GM23338 (cell line): ENCODE results near the gene TSPAN7. TPM values are rescaled to one million over a fixed set of nuclear protein-coding genes. Genes with fewer than 3 reads are reported as not detected.

Experiments
- ATAC-seq: fragments of 200-7000 bp; cut with Tn5 transposase; 3 replicates; pipeline ENCODE4 v1.9.1; 2020
- DNase-seq: peaks from one replicate; pipeline ENCODE4 v3.0.0-alpha.2; 2015; ENCODE audit warnings: low spot score
- H2AFZ ChIP-seq: fragments of 200-600 bp; sonication (generic); 2 replicates; pipeline ENCODE4 v1.8.0; 2016; ENCODE audit warnings: antibody characterized with exemption, mild to moderate bottlenecking, moderate library complexity
- H3F3A ChIP-seq: fragments of 200-600 bp; sonication (generic); replicated peaks from 2 replicates; pipeline ENCODE4 v1.8.0; 2017; ENCODE audit warnings: antibody characterized with exemption, mixed run types, low read depth
- H3K27ac ChIP-seq: fragments of 200-600 bp; sonication (generic); 2 replicates; pipeline ENCODE4 v1.6.1; 2016; ENCODE audit warnings: low read depth
- H3K27me3 ChIP-seq: fragments of 200-600 bp; sonication (generic); 2 replicates; pipeline ENCODE4 v1.8.0; 2016; ENCODE audit warnings: mild to moderate bottlenecking, mixed run types, moderate library complexity; ENCODE audit not compliant: insufficient read depth
- H3K36me3 ChIP-seq: fragments of 200-600 bp; sonication (generic); 2 replicates; pipeline ENCODE4 v1.8.0; 2016; ENCODE audit warnings: mild to moderate bottlenecking; ENCODE audit not compliant: insufficient read depth
- H3K4me1 ChIP-seq: fragments of 200-600 bp; sonication (generic); 2 replicates; pipeline ENCODE4 v1.8.0; 2016; ENCODE audit warnings: mild to moderate bottlenecking, moderate library complexity; ENCODE audit not compliant: insufficient read depth
- H3K4me2 ChIP-seq: fragments of 200-600 bp; sonication (generic); 2 replicates; pipeline ENCODE4 v1.7.1; 2017; ENCODE audit warnings: mixed run types
- H3K4me3 ChIP-seq: fragments of 200-600 bp; sonication (generic); 2 replicates; pipeline ENCODE4 v1.6.1; 2016; ENCODE audit warnings: mixed run types
- H3K79me2 ChIP-seq: fragments of 200-600 bp; sonication (generic); replicated peaks from 2 replicates; pipeline ENCODE4 v1.8.0; 2017; ENCODE audit warnings: mild to moderate bottlenecking; ENCODE audit not compliant: insufficient read depth
- H3K9me2 ChIP-seq: fragments of 200-600 bp; sonication (generic); 2 replicates; pipeline ENCODE4 v1.8.0; 2017; ENCODE audit not compliant: insufficient read depth
- H4K20me1 ChIP-seq: fragments of 200-600 bp; sonication (generic); replicated peaks from 2 replicates; pipeline ENCODE4 v1.8.0; 2017; ENCODE audit warnings: mild to moderate bottlenecking; ENCODE audit not compliant: insufficient read depth
- H3K27ac Mint-ChIP-seq: 2 replicates; pipeline ENCODE4 v1.8.0; 2020; ENCODE audit warnings: inconsistent platforms, mild to moderate bottlenecking, moderate library complexity, mixed read lengths
- H3K27me3 Mint-ChIP-seq: 3 replicates; pipeline ENCODE4 v1.8.0; 2022; ENCODE audit warnings: low read depth, mild to moderate bottlenecking, moderate library complexity, mixed read lengths, inconsistent platforms; ENCODE audit not compliant: insufficient read depth, poor library complexity
- H3K36me3 Mint-ChIP-seq: 3 replicates; pipeline ENCODE4 v1.8.0; 2021; ENCODE audit warnings: low read depth, mild to moderate bottlenecking, inconsistent platforms, moderate library complexity, mixed read lengths
- H3K4me1 Mint-ChIP-seq: 3 replicates; pipeline ENCODE4 v1.8.0; 2020; ENCODE audit warnings: mild to moderate bottlenecking, inconsistent platforms, mixed read lengths
- H3K4me3 Mint-ChIP-seq: 3 replicates; pipeline ENCODE4 v1.8.0; 2021; ENCODE audit warnings: moderate library complexity, mild to moderate bottlenecking, inconsistent platforms, mixed read lengths
- H3K9me3 Mint-ChIP-seq: 3 replicates; pipeline ENCODE4 v1.8.0; 2020; ENCODE audit warnings: moderate library complexity, mild to moderate bottlenecking, inconsistent platforms, mixed read lengths
- CREB1 ChIP-seq: fragments of 250-450 bp; sonication (Bioruptor Pico); IDR thresholded peaks from 2 replicates; pipeline ENCODE4 v1.5.0; 2020; ENCODE audit warnings: low read depth, mild to moderate bottlenecking, moderate library complexity
- CTCF ChIP-seq, 2 experiments: fragments of 200-600 bp in 1 of 2; sonication (generic) in 1 of 2; conservative IDR thresholded peaks; 2 replicates each; pipeline versions ENCODE4 v1.5.1 to v1.6.1; 2016 to 2017; ENCODE audit warnings: antibody characterized with exemption in 2 of 2, low read depth in 2 of 2, mild to moderate bottlenecking in 2 of 2, moderate library complexity in 1 of 2
- ETS1 ChIP-seq: IDR thresholded peaks from 2 replicates; pipeline ENCODE4 v1.6.1; 2016; ENCODE audit warnings: antibody characterized with exemption
- EZH2 ChIP-seq: fragments of 200-600 bp; sonication (generic); IDR thresholded peaks from one replicate; pipeline ENCODE4 v1.8.0; 2017; ENCODE audit warnings: antibody characterized with exemption, mild to moderate bottlenecking, low read depth; ENCODE audit not compliant: unreplicated experiment
- EZH2phosphoT487 ChIP-seq: fragments of 200-600 bp; sonication (generic); IDR thresholded peaks from one replicate; pipeline ENCODE4 v1.8.1; 2018; ENCODE audit warnings: antibody characterized with exemption; ENCODE audit not compliant: unreplicated experiment
- JUNB ChIP-seq: IDR thresholded peaks from one replicate; pipeline ENCODE4 v1.6.1; 2016; ENCODE audit warnings: antibody characterized with exemption; ENCODE audit not compliant: unreplicated experiment
- NANOG ChIP-seq: IDR thresholded peaks from 2 replicates; pipeline ENCODE4 v1.6.1; 2016; ENCODE audit warnings: antibody characterized with exemption, borderline replicate concordance
- POLR2AphosphoS5 ChIP-seq: IDR thresholded peaks from 2 replicates; pipeline ENCODE4 v1.6.1; 2016; ENCODE audit warnings: antibody characterized with exemption, low read depth
- REST ChIP-seq: IDR thresholded peaks from one replicate; pipeline ENCODE4 v1.6.1; 2018; ENCODE audit warnings: antibody characterized with exemption; ENCODE audit not compliant: unreplicated experiment
- STAT1 ChIP-seq: IDR thresholded peaks from one replicate; pipeline ENCODE4 v1.6.1; 2016; ENCODE audit warnings: antibody characterized with exemption; ENCODE audit not compliant: unreplicated experiment
- ZNF114 ChIP-seq: fragments of 250-450 bp; sonication (Bioruptor Pico); IDR thresholded peaks from 2 replicates; pipeline ENCODE4 v1.5.0; 2020; ENCODE audit warnings: mild to moderate bottlenecking, moderate library complexity
- ZNF331 ChIP-seq: fragments of 250-450 bp; sonication (Bioruptor Pico); IDR thresholded peaks from 2 replicates; pipeline ENCODE4 v1.5.0; 2020; ENCODE audit warnings: low read depth, mild to moderate bottlenecking, moderate library complexity
- ZNF462 ChIP-seq: fragments of 250-450 bp; sonication (Bioruptor Pico); IDR thresholded peaks from 2 replicates; pipeline ENCODE4 v1.5.0; 2020; ENCODE audit warnings: mild to moderate bottlenecking, moderate library complexity
- polyA plus RNA-seq: library from polyadenylated mRNA; unstranded; fragments of >200 nt; fragmentation: Nextera tagmentation; extraction: Ambion mirVana; gene quantifications from 2 replicates; pipeline ENCODE4 v1.2.1, GENCODE V29; 2016
- total RNA-seq: library from RNA; depleted of rRNA; stranded (reverse); fragments of >200 nt; shearing (Covaris generic); gene quantifications from 2 replicates; pipeline ENCODE4 v1.2.3, GENCODE V29; 2014

Gene TSPAN7
- total and polyA plus RNA-seq, 2 experiments from 2014 or later = 7.2 to 11.5 TPM

- no peak overlapping the region for H2AFZ ChIP-seq
- Mint-ChIP-seq H3K36me3 (no peaks in the 10 kb centered on the region), H3K9me3 (no peaks in the 10 kb centered on the region), H3K4me1 (no peaks in the 10 kb centered on the region), H3K27ac (no peak overlapping the region), H3K4me3 (no peak overlapping the region), H3K27me3 (peaks cover 2% of the 10 kb centered on the region)
- ATAC-seq (no peak), DNase-seq (no peak)
- H4K20me1 ChIP-seq = no peaks in the 10 kb centered on the region
- H3K36me3 ChIP-seq = no peaks in the 10 kb centered on the region
- H3K4me2 ChIP-seq = no peak overlapping the region
- TF ChIP-seq ZNF462 (CRISPR knock-in tag) (no peak), STAT1 (no peak), CTCF (conservative IDR thresholded peaks at IDR 0.05; ENCODE audit: low read depth in 2 of 2) (no peak), EZH2 (no peak), REST (no peak), ZNF331 (CRISPR knock-in tag) (no peak), NANOG (no peak), EZH2phosphoT487 (no peak), JUNB (no peak), POLR2AphosphoS5 (no peak), ZNF114 (CRISPR knock-in tag) (no peak), ETS1 (no peak), CREB1 (no peak)
- no peaks in the 10 kb centered on the region for H3K27me3 ChIP-seq
- H3K4me1 ChIP-seq = no peaks in the 10 kb centered on the region
- no peaks in the 10 kb centered on the region for H3K79me2 ChIP-seq
- H3K27ac ChIP-seq = no peak overlapping the region
- H3K9me2 ChIP-seq = no peaks in the 10 kb centered on the region
- H3F3A ChIP-seq = no peaks in the 10 kb centered on the region
- no peak overlapping the region for H3K4me3 ChIP-seq
Measured at GRCh38 chrX:38641197-38641596, 79.9 kb downstream of the TSPAN7 start.
